Activated T-cell treated with anti-CD3 and anti-CD28 coated beads, Interleukin-2, amount 50 U/mL, for 72 hours (primary cell): ENCODE data around the gene TLK2. TPM values are rescaled to one million over a fixed set of nuclear protein-coding genes. Genes with fewer than 3 reads are reported as not detected.

ENCODE experiments used
- total RNA-seq, 2 donors: library from RNA; stranded (reverse); gene quantifications; one replicate each; pipeline ENCODE4 v1.2.3, GENCODE V29; 2022

The TLK2 gene
- total RNA-seq, 2 donors from 2014 or later: 46.6 to 47.6 TPM

Other genes starting within 250 kb of the TLK2 start
- gene EFCAB3, start 98.3 kb upstream of the TLK2 start, total RNA-seq: not detected
- gene METTL2A, start 54.9 kb upstream of the TLK2 start, total RNA-seq: 10 to 100 TPM; 21.2 to 24.7 TPM
- gene MRC2, start 148.8 kb downstream of the TLK2 start, total RNA-seq: 10 to 100 TPM in 1 of 2 donors, 1 to 10 TPM in 1; 6.1 to 14.2 TPM